ENCODE results near the gene FGF3.
"Not testable (repeated sequence)": the region's sequence is repeated elsewhere in the genome, so short reads cannot be mapped to it uniquely, and the experiment has no call there.

FGF3 gene

GRCh38 chr11:69775163-69775755 is 44.0 kb downstream of the FGF3 start, which contains the start of gene FGF4:
TSS of gene FGF4 (minus strand) at chr11:69775341. CDS start at chr11:69775084, 257 bp downstream.
- TF ChIP-seq CTCF (IDR thresholded peaks at IDR 0.05; ENCODE audit: extremely low read depth, insufficient read depth, missing control alignments): no peak
- DNase-seq (ENCODE audit: low spot score): no peak
- in situ Hi-C loops (cut with MboI; ENCODE audit: low pct_unique_long_range_greater_than_20kb, low sequenced_read_pairs, unreplicated experiment): no loop called here

- in situ Hi-C loops (cut with MboI; ENCODE audit: low pct_unique_long_range_greater_than_20kb, low sequenced_read_pairs, unreplicated experiment): no loop called here
- TF ChIP-seq CTCF (IDR thresholded peaks at IDR 0.05; ENCODE audit: extremely low read depth, insufficient read depth, missing control alignments): no peak
- DNase-seq (ENCODE audit: low spot score): no peak
Observed at GRCh38 chr11:69774354-69775162, 44.7 kb downstream of the FGF3 start.

- no peak for TF ChIP-seq CTCF (IDR thresholded peaks at IDR 0.05; ENCODE audit: extremely low read depth, insufficient read depth, missing control alignments)
- no peak for DNase-seq (ENCODE audit: low spot score)
- in situ Hi-C loops (cut with MboI; ENCODE audit: low pct_unique_long_range_greater_than_20kb, low sequenced_read_pairs, unreplicated experiment): no loop called here
Observed at GRCh38 chr11:69773626-69774353, 45.4 kb downstream of the FGF3 start.

- no peak for DNase-seq (ENCODE audit: low spot score)
- no peak for TF ChIP-seq CTCF (IDR thresholded peaks at IDR 0.05; ENCODE audit: extremely low read depth, insufficient read depth, missing control alignments)
- in situ Hi-C loops (cut with MboI; ENCODE audit: low pct_unique_long_range_greater_than_20kb, low sequenced_read_pairs, unreplicated experiment): no loop called here
Observed at GRCh38 chr11:69771466-69771865, 47.8 kb downstream of the FGF3 start.

GRCh38 chr11:69770540-69770939 is 48.7 kb downstream of the FGF3 start:
- in situ Hi-C loops (cut with MboI; ENCODE audit: low pct_unique_long_range_greater_than_20kb, low sequenced_read_pairs, unreplicated experiment): no loop called here
- no peak for TF ChIP-seq CTCF (IDR thresholded peaks at IDR 0.05; ENCODE audit: extremely low read depth, insufficient read depth, missing control alignments)
- no peak for DNase-seq (ENCODE audit: low spot score)

- in situ Hi-C loops (cut with MboI; ENCODE audit: low pct_unique_long_range_greater_than_20kb, low sequenced_read_pairs, unreplicated experiment): no loop called here
- no peak for DNase-seq (ENCODE audit: low spot score)
- TF ChIP-seq CTCF (IDR thresholded peaks at IDR 0.05; ENCODE audit: extremely low read depth, insufficient read depth, missing control alignments): no peak
Observed at GRCh38 chr11:69765498-69765995, 53.7 kb downstream of the FGF3 start.

GRCh38 chr11:69764918-69765317 is 54.3 kb downstream of the FGF3 start:
- DNase-seq (ENCODE audit: low spot score); in situ Hi-C loops (cut with MboI; ENCODE audit: low pct_unique_long_range_greater_than_20kb, low sequenced_read_pairs, unreplicated experiment): not testable (repeated sequence)

All from GM13977 (cell line).